ENCODE data around the gene JMJD6.
"Not testable (repeated sequence)": the region's sequence is repeated elsewhere in the genome, so short reads cannot be mapped to it uniquely, and the experiment has no call there.

JMJD6 gene

GRCh38 chr17:76744747-76745146, 18.3 kb upstream of the JMJD6 start:
- Histone ChIP-seq H2AFZ (ENCODE audit: low read depth, low read length) (no peak overlapping the region), H3K9me3 (ENCODE audit: low read length) (peaks cover 10% of the 10 kb centered on the region), H3K36me3 (ENCODE audit: insufficient read depth, low read length) (peaks cover 30% of the 10 kb centered on the region)

GRCh38 chr17:76742958-76743357, 16.6 kb upstream of the JMJD6 start:
- Histone ChIP-seq H2AFZ (ENCODE audit: low read depth, low read length) (no peak overlapping the region), H3K36me3 (ENCODE audit: insufficient read depth, low read length) (peaks cover 29% of the 10 kb centered on the region), H3K9me3 (ENCODE audit: low read length) (peaks cover 10% of the 10 kb centered on the region), H3K27me3 (ENCODE audit: insufficient read depth, low read length) (no peaks in the 10 kb centered on the region), H3K4me3 (ENCODE audit: low read length) (no peak overlapping the region), H3K4me1 (ENCODE audit: insufficient read depth, low read length) (peaks cover 13% of the 10 kb centered on the region)

More at GRCh38 chr17:76744747-76745146, 18.3 kb upstream of the JMJD6 start:
- Histone ChIP-seq H3K4me3 (ENCODE audit: low read length) (no peak overlapping the region), H3K4me1 (ENCODE audit: insufficient read depth, low read length) (no peaks in the 10 kb centered on the region), H3K27me3 (ENCODE audit: insufficient read depth, low read length) (no peaks in the 10 kb centered on the region)

GRCh38 chr17:76740329-76741118, 14.1 kb upstream of the JMJD6 start:
- Histone ChIP-seq H3K9me3 (ENCODE audit: low read length) (peaks cover 4% of the 10 kb centered on the region), H3K4me1 (ENCODE audit: insufficient read depth, low read length) (peaks cover 16% of the 10 kb centered on the region), H3K4me3 (ENCODE audit: low read length) (no peak overlapping the region), H2AFZ (ENCODE audit: low read depth, low read length) (no peak overlapping the region), H3K36me3 (ENCODE audit: insufficient read depth, low read length) (peaks cover 27% of the 10 kb centered on the region), H3K27me3 (ENCODE audit: insufficient read depth, low read length) (no peaks in the 10 kb centered on the region)

- H3K4me3 ChIP-seq (ENCODE audit: low read length); H2AFZ ChIP-seq (ENCODE audit: low read depth, low read length); H3K9me3 ChIP-seq (ENCODE audit: low read length); H3K27me3 ChIP-seq (ENCODE audit: insufficient read depth, low read length): not testable (repeated sequence)
- Histone ChIP-seq H3K4me1 (ENCODE audit: insufficient read depth, low read length) (peaks cover 24% of the 10 kb centered on the region), H3K36me3 (ENCODE audit: insufficient read depth, low read length) (peaks cover 27% of the 10 kb centered on the region)
Observed at GRCh38 chr17:76739568-76740115, 13.2 kb upstream of the JMJD6 start.

GRCh38 chr17:76738468-76738850, 12.1 kb upstream of the JMJD6 start:
- peak overlapping the region; percentile 79 for H2AFZ ChIP-seq (ENCODE audit: low read depth, low read length)
- peak overlapping the region; percentile 69 for H3K4me3 ChIP-seq (ENCODE audit: low read length)
- peaks cover 33% of the 10 kb centered on the region for H3K36me3 ChIP-seq (ENCODE audit: insufficient read depth, low read length)
- H3K9me3 ChIP-seq (ENCODE audit: low read length), result no peaks in the 10 kb centered on the region
- peaks cover 35% of the 10 kb centered on the region for H3K4me1 ChIP-seq (ENCODE audit: insufficient read depth, low read length)
- H3K27me3 ChIP-seq (ENCODE audit: insufficient read depth, low read length), result no peaks in the 10 kb centered on the region

GRCh38 chr17:76737676-76738467, 11.5 kb upstream of the JMJD6 start, which contains the start of gene MFSD11:
MFSD11 (plus strand) TSS chr17:76738119; CDS start chr17:76738353, 234 bp downstream.
- H3K4me1 ChIP-seq (ENCODE audit: insufficient read depth, low read length), result peaks cover 39% of the 10 kb centered on the region
- no peaks in the 10 kb centered on the region for H3K9me3 ChIP-seq (ENCODE audit: low read length)
- H2AFZ ChIP-seq (ENCODE audit: low read depth, low read length), result peak within 1 kb of the TSS; percentile 79
- peak within 1 kb of the TSS; percentile 69 for H3K4me3 ChIP-seq (ENCODE audit: low read length)
- H3K36me3 ChIP-seq (ENCODE audit: insufficient read depth, low read length), result peaks cover 39% of the 10 kb centered on the region
- no peaks in the 10 kb centered on the region for H3K27me3 ChIP-seq (ENCODE audit: insufficient read depth, low read length)

- Histone ChIP-seq H3K4me3 (ENCODE audit: low read length) (peak within 1 kb of the TSS; percentile 69), H3K27me3 (ENCODE audit: insufficient read depth, low read length) (no peaks in the 10 kb centered on the region), H3K4me1 (ENCODE audit: insufficient read depth, low read length) (peaks cover 39% of the 10 kb centered on the region), H3K36me3 (ENCODE audit: insufficient read depth, low read length) (peaks cover 43% of the 10 kb centered on the region), H3K9me3 (ENCODE audit: low read length) (no peaks in the 10 kb centered on the region), H2AFZ (ENCODE audit: low read depth, low read length) (peak within 1 kb of the TSS; percentile 79)
Observed at GRCh38 chr17:76737082-76737675, 10.8 kb upstream of the JMJD6 start, which contains the start of gene SRSF2. SRSF2 (minus strand) TSS chr17:76737331; CDS start chr17:76737160, 171 bp downstream.

- Histone ChIP-seq H3K4me3 (ENCODE audit: low read length) (peak overlapping the region; percentile 69), H3K4me1 (ENCODE audit: insufficient read depth, low read length) (peaks cover 39% of the 10 kb centered on the region), H3K27me3 (ENCODE audit: insufficient read depth, low read length) (no peaks in the 10 kb centered on the region), H3K36me3 (ENCODE audit: insufficient read depth, low read length) (peaks cover 43% of the 10 kb centered on the region), H2AFZ (ENCODE audit: low read depth, low read length) (no peak overlapping the region), H3K9me3 (ENCODE audit: low read length) (no peaks in the 10 kb centered on the region)
Observed at GRCh38 chr17:76736349-76737081, 10.1 kb upstream of the JMJD6 start.

GRCh38 chr17:76735586-76736348, 9.4 kb upstream of the JMJD6 start:
- H3K9me3 ChIP-seq (ENCODE audit: low read length), result no peaks in the 10 kb centered on the region
- peaks cover 48% of the 10 kb centered on the region for H3K36me3 ChIP-seq (ENCODE audit: insufficient read depth, low read length)
- no peak overlapping the region for H2AFZ ChIP-seq (ENCODE audit: low read depth, low read length)
- peaks cover 39% of the 10 kb centered on the region for H3K4me1 ChIP-seq (ENCODE audit: insufficient read depth, low read length)
- H3K27me3 ChIP-seq (ENCODE audit: insufficient read depth, low read length), result no peaks in the 10 kb centered on the region
- peak overlapping the region; percentile 69 for H3K4me3 ChIP-seq (ENCODE audit: low read length)

GRCh38 chr17:76735006-76735405, 8.6 kb upstream of the JMJD6 start:
- Histone ChIP-seq H2AFZ (ENCODE audit: low read depth, low read length) (no peak overlapping the region), H3K27me3 (ENCODE audit: insufficient read depth, low read length) (no peaks in the 10 kb centered on the region), H3K36me3 (ENCODE audit: insufficient read depth, low read length) (peaks cover 48% of the 10 kb centered on the region), H3K4me1 (ENCODE audit: insufficient read depth, low read length) (peaks cover 39% of the 10 kb centered on the region), H3K4me3 (ENCODE audit: low read length) (peak overlapping the region; percentile 69), H3K9me3 (ENCODE audit: low read length) (no peaks in the 10 kb centered on the region)

- Histone ChIP-seq H2AFZ (ENCODE audit: low read depth, low read length) (no peak overlapping the region), H3K9me3 (ENCODE audit: low read length) (no peaks in the 10 kb centered on the region), H3K4me3 (ENCODE audit: low read length) (peak overlapping the region; percentile 69), H3K27me3 (ENCODE audit: insufficient read depth, low read length) (no peaks in the 10 kb centered on the region), H3K36me3 (ENCODE audit: insufficient read depth, low read length) (peaks cover 50% of the 10 kb centered on the region), H3K4me1 (ENCODE audit: insufficient read depth, low read length) (peaks cover 35% of the 10 kb centered on the region)
Observed at GRCh38 chr17:76734080-76734840, 7.9 kb upstream of the JMJD6 start.
